GM13977 (cell line): ENCODE measurements around the gene DIPK1B.

Experiments
- DNase-seq: peaks from one replicate; pipeline ENCODE4 v3.0.0; 2012; ENCODE audit warnings: low spot score
- CTCF ChIP-seq: IDR thresholded peaks from 2 replicates; pipeline ENCODE4 v1.5.1; 2012; ENCODE audit warnings: mild to moderate bottlenecking, control low read depth; ENCODE audit not compliant: insufficient read depth; ENCODE audit errors: extremely low read depth, missing control alignments
- in situ Hi-C: fragments of 300-500 bp; cut with MboI; formaldehyde crosslinking; loops from one replicate; pipeline ENCODE4 v1.12.0; 2022; ENCODE audit warnings: low sequenced_read_pairs, low pct_unique_long_range_greater_than_20kb, mixed read lengths, inconsistent platforms; ENCODE audit not compliant: unreplicated experiment

Gene DIPK1B

GRCh38 chr9:136738960-136739359 lies 26.6 kb downstream of the DIPK1B start:
- in situ Hi-C loops = no loop called here
- DNase-seq = no peak
- TF ChIP-seq CTCF = no peak

DNA sequence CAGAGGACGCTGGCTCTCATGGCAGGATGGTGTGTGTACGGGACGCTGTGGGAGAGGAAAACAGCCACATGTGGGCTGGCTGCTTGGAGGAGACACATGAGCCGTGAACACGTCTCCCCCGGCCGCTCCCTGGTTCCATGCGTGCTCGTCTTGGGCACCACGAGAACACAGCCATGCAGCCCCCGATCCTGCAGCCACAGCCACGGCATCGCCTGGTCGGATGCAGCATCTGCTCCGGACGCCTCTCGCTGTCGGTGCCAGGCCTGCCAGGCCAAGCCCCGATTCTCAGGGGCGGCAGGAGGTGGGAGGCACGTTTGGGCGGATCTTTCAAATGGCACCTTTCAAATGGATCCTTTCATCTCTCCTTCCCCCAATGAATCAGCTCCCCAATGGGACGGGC lies 27.1 kb downstream of the DIPK1B start:
- TF ChIP-seq CTCF = no peak

DNA sequence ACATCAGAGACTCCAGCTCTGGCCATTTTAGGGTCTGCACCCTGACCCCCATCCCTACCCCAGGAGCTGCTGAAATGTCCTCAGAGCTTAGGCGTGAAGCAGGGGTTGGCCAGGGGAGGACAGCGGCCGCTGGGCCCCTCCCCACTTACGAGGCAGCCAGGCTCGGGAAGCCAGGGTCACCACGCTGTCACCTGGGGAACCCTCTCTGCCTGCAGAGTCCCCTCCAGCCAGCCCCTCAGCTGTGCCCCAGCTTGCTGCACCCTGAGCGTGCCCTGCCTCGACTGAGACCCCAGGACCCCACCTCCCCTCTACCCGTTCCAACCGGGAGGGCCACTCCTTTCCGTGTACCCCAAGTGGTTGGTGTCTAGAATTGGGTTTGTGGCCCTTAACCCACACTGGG lies 27.7 kb downstream of the DIPK1B start:
- DNase-seq = no peak
- in situ Hi-C loops = no loop called here
- TF ChIP-seq CTCF = no peak

More for the DNA sequence above, 27.1 kb downstream of the DIPK1B start:
- in situ Hi-C loops = no loop called here
- DNase-seq = no peak

DNA sequence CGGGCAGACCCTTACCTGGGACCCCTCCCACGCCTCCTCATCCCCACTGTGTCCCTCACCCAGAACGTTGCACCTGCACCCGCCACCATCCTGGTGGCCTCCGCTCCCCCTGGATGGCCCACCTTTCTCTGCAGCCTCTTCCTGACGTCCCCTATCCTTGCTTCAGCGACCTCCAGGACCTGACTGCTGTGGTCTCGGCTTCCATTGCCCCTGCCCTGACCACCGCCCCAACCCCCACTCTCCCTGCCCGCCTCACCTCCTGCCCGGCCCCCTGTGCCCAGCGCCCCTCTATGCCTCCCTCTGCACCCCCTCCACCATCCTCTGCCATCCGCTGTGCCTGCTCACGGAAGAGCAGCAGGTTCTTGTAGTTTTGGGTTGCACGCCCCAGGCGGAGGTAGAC lies 28.1 kb downstream of the DIPK1B start:
- no peak for DNase-seq
- TF ChIP-seq CTCF = no peak
- in situ Hi-C loops = no loop called here

DNA sequence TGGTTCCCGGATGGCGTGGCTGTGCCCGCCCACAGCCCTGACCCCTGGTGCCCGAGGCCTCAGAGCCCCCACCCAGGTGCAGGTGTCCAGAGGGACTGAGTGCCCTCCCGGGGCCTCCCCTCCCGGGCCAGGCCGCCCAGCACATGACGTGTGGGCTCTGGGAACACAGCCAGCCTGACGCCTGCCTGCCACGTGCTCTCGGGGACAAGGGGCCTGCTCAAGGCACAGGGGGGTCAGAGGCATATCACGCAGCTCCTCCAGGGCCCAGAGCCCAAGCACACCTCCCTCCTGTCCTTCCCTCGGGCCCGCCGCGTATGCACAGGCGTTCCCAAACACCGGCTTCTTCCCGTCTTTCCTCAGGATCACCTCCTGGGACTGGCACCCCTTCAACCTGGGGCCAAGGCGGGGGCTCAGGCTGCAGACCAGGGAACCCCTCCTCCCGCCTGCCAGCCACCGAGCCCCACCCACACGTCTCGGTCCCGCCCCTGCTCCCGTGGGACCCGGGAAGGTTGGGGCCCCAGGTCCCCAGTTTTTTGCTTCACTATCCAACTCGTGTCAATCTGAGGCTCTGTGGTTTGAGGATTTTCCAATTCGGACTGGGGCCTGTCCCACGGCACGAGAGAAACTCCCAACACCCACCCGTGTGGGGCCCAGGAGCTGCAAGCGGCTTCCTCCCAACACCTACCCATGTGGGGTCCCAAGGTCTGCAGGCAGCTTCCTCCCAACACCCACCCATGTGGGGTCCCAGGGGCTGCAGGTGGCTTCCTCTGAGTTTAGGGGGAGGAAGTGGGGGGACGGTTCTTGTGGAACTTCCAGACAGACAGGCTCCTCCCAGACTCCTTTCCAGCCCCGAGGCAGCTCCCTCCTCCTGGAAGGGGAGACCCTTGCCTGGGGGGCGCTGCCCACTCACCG lies 28.9 kb downstream of the DIPK1B start:
- no peak for DNase-seq
- in situ Hi-C loops = no loop called here
- no peak for TF ChIP-seq CTCF

DNA sequence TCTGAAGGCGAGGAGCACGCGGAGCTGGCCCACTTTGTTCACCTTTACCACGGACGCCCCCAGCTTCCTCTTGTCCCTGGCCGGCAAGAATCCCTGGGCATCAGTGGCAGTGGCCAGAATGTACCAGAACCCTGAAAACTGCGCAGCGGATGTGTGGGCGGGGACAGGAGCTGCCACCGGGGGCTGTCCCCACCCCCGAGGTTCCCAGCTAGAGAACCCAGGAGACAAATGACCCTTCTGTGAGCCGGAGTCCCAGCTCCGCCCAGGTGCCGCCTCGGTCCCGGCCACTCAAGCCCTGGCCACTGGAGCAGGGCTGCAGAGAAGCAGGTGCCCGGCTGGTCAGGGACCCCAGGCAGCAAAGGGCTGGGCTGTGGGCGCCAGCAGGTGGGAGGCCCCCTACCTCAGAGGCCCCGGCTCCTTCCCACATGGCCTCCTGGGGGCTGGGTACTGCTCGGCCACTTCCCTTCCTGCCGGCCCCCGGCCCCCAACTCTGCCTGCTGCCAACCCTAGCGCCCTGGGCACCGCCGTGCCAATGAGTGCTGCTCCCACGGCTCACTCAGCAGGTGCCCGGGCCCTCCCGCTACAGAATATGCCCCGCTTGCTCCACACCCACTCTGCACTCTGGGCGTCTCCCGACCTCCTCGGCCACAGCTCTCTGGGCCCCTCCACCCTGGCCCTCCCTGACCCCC lies 29.7 kb downstream of the DIPK1B start:
- peak; percentile 90 for DNase-seq
- no peak for TF ChIP-seq CTCF
- in situ Hi-C loops = no loop called here
